Kasumi-1 (cell line): ENCODE data around the gene RPAP2.

Experiments used
- DNase-seq, 2 experiments: peaks; one replicate each; lab custom pipeline; 2025; lab: John Stamatoyannopoulos, UW

RPAP2 gene

GRCh38 chr1:92447033-92447681 is 148.3 kb downstream of the RPAP2 start:
- no peak for DNase-seq

- no peak for DNase-seq
Observed at GRCh38 chr1:92447976-92448375, 149.1 kb downstream of the RPAP2 start.
